GM04504 (cell line): ENCODE measurements around the gene DNMT3A.
A peak's percentile ranks its signal among the peaks of the same experiment; 100 is the strongest.
"Not testable (repeated sequence)": the region's sequence is repeated elsewhere in the genome, so short reads cannot be mapped to it uniquely, and the experiment has no call there.

Experiments used
- DNase-seq: peaks from one replicate; pipeline ENCODE4 v3.0.0-alpha.2; 2012; ENCODE audit warnings: low read depth

DNMT3A gene

GRCh38 chr2:25234738-25235137 is 107.0 kb downstream of the DNMT3A start:
- DNase-seq: no peak

DNA sequence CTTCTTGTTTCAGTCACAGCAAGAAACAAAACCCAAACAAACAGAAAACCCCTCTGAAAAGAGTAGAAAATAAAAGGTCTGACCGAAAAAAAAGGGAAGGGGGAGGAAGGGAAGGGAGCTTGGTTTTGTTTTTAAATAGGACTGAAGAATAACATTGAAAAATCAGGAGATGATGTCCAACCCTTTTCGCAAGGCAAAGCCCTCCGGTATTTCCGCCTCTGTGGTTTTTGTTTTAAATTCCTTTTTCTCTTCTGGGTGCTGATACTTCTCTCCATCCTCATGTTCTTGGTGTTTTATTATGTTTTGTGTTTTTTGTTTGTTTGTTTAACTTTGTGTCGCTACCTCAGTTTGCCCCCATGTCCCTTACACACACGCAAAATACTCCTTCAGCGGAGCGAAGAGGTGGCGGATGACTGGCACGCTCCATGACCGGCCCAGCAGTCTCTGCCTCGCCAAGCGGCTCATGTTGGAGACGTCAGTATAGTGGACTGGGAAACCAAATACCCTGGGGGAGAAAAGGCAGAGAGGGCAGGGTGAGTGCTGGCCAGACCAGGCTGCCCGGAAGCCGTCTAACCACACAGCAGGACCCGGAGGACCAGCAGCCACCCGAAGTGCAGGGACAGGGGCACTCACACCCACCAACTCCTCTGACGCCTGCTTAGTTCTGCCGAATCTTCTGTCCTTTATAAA is 107.7 kb downstream of the DNMT3A start:
- DNase-seq: no peak

DNA sequence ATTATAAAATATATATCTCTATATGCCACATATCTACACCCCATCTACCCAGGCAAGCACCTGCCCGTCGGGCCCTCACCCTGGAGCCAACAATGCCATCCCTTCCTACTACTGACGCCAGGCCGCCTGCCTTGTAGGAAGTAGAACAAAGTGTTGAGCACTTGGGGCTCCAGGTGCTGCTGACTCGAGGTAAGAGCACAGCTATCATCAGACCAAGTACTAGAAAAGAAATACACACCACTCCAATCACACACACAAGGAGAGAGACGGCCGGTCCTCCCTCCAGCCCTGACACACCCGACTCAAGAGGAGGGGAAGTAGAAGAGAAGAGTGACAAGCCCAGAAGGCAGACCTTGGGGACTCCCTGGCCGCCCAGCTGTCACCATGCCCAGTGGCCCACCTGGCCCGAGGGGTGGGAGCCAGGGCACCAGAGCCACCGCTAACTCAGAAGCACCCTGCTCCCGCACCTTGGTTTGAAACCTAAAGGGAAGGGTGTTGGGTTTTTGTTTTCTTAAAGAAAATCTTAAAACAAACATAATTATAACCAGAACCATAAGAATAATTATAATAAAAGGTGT is 109.4 kb downstream of the DNMT3A start:
- no peak for DNase-seq

DNA sequence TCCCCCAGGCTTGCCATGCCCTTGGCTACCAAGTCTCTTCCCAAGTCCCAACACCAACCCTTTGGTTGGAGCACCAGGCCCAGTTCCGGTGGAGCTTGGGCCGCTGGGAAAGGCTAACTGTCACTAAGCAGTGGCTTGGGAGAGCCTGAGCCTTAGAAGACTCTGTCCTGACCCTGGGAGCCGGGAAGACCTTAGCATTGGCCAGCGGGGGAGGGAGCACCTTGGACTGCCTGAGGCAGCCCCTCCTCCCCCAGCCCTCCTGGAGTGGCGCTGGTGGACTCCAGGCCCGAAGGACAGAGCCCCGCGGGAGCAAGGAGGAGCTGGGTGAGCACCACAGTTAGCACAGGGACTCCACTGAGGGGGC is 110.8 kb downstream of the DNMT3A start:
- DNase-seq: no peak

GRCh38 chr2:25230198-25230947 is 111.4 kb downstream of the DNMT3A start:
- no peak for DNase-seq

DNA sequence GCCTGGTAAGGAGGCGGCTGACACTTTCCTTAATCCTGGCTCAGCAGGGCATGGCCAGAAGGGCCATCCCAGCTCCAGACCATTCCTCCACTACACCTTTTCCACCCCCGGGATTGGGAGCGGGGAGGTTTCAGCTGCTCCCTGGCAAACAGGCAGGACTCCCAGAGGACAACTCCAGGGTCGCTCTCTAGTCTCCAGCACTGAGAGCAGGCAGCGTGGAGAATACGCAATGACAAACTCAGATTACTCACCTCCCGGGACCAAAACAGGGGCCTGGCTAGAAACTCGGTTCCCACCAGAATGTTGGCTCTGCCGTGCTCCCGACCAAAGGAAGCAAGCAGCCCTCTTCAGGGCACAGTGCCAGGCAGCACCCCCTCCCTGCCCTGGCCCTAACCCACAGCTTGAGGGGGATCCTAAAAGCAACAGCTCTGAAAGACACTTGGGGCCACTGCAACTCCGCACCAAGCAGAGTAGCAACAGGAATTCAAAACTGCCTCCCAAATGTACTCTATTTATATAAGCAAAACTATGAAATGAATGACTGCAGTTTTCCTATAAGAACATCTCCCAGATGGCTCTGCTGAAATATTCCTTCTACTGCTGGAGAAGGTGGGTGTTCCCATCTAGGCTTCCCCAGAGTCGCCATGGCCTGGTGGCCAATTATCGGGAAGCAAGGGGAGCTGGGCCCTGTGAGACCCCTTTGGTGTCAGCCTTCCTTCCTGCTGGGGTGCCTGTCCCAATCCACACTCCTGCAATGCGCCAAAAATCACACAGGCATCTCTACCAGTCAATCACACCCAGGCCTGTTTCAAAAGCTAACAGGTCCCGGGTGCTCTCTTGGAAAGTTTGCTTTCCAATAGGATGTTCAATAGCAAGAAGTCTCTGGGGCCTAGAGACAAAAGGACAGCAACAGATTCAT is 112.2 kb downstream of the DNMT3A start:
- DNase-seq: no peak

DNA sequence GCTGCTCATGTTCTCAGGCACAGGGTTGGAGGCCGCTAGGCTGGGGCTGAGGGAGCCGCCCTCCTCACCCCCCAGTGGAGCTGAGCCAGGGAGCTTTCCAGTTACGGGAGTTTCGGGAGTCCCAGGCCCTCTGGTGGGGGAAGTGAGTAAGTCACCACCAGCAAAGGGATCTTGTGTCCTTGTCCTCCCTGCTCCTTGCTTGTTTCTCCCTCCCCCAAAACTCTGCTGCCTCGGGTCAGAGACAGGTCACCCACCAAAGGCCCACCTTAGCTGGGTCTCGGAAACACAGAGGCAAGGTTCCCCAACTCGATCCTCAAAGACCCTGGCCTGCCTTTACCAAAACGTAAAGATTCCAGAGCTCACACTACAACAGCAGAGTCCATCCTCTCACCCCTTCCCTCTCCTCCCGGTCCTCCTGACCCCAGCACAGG is 112.9 kb downstream of the DNMT3A start:
- DNase-seq: peak; percentile 50

DNA sequence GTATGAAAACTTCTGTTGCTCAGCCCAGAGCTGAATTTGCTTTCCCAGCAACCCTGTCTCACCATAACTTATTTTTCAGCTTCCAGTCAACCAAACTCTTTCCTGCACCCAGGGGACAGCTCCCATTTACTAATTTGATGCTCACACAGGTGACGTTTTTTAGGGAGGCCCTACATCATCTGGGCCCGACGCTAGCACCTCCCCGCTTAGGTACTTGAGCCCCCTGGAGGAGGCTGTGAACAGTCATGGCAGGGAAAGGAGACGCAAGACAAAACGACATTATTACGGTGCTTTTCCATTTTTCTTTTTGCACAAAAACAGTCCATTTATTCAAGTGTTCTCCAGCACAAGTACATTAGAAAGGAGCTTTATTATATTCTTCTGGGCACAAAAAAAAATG is 114.1 kb downstream of the DNMT3A start:
- DNase-seq: no peak

- no peak for DNase-seq
These were observed 114.9 kb downstream of the DNMT3A start for GRCh38 chr2:25226827-25227226.

- no peak for DNase-seq
These were observed 119.1 kb downstream of the DNMT3A start for GRCh38 chr2:25222477-25223121.

GRCh38 chr2:25221579-25221978 is 120.1 kb downstream of the DNMT3A start:
- no peak for DNase-seq

DNA sequence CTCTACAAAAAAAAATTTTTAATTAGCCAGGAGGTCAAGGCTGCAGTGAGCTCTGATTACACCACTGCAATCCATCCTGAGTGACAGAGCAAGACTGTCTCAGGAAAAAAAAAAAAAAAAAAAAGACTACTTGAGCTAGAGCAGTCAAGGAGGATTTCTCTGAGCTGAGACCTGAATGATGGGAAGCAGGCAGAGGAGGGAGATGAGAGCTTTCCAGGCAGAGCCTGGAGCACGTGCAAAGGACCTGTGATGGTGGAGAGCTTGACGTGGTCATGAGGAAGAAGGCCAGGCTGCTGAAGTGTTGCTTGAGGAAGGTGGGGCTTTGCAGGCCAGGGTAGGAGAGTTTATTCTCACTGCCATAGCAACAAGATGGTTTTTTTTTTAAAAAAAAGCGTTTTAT is 121.4 kb downstream of the DNMT3A start:
- DNase-seq: no peak

GRCh38 chr2:25219621-25220020 is 122.1 kb downstream of the DNMT3A start:
- DNase-seq: no peak

DNA sequence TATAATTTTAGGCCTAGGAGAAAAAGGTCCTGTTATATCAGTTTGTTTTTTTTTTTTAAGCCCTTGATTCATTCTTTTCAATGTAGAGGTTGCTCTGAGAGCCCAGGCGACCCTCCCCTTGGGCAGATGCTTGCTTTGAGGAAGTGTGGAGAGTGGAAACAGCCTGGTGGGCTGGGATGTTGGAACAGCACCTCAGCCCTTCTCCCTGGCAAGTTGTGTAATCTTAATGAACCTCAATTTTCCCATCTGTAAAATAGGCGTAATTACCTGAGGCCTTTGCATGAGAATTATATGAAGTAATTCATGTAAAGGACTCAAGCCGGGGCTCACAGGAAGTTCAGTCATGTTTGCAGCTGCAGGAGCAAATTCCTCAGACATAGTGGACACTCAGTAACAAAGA is 123.6 kb downstream of the DNMT3A start:
- DNase-seq: no peak

DNA sequence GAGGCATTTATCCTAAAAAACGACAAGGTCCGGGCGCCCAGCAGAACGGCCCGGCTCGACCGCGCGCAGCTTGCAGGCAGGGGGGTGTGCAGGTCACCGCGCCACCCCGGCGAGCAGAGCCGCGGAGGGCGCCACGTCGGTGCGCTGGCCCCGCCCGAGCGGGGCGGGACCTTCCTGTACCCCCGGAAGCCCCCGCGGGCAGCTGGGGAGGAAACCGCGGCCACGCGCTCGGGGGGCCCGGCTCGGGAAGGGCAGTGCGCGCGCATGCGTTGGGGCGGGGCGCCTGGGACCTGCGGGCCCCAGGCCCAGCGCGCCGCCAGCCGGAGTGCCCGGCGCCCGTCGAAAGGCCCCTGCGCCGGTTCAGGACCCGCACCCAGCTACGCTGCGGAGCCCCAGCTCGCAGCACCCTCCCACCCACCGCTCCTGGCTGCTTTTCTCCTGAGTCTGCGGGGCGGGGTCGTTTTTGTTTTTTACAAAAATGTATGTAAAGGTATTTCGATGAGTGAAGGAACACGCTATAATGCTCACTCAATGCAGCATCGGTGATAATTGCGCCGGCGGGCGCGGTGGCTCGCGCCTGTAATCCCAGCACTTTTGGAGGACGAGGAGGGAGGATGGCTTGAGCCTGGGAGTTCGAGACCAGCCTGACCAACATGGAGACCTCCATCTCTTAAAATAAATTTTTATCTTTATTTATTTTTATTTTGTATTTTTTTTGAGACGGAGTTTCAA is 125.6 kb downstream of the DNMT3A start:
- DNase-seq: peak; percentile 26

- no peak for DNase-seq
These were observed 126.5 kb downstream of the DNMT3A start for GRCh38 chr2:25215232-25215631.

GRCh38 chr2:25213229-25213628 is 128.5 kb downstream of the DNMT3A start:
- no peak for DNase-seq

DNA sequence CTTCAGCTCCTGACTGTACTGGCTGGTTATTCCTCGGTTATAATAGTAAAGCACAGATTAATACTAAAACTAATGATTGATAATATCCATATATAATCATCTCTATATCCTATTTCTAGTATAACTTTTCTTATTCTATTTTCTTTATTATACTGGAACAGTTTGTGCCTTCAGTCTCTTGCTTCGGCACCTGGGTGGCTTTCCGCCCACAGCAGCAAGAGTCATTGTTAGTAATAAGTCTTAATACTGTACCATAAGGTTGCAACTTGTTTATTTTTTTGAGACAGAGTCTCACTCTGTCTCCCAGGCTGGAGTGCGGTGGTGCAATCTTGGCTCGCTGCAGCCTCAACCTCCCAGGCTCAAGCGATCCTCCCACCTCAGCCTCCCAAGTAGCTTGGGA is 130.8 kb downstream of the DNMT3A start:
- not testable (repeated sequence) for DNase-seq

- no peak for DNase-seq
These were observed 134.6 kb downstream of the DNMT3A start for GRCh38 chr2:25207078-25207545.

- no peak for DNase-seq
These were observed 137.4 kb downstream of the DNMT3A start for GRCh38 chr2:25204190-25204838.
